ENCODE data around the gene NUDCD3. TPM values are rescaled to one million over a fixed set of nuclear protein-coding genes. Genes with fewer than 3 reads are reported as not detected.

The NUDCD3 gene
- total RNA-seq, 1 experiment from 2014 or later: 117 TPM

DNA sequence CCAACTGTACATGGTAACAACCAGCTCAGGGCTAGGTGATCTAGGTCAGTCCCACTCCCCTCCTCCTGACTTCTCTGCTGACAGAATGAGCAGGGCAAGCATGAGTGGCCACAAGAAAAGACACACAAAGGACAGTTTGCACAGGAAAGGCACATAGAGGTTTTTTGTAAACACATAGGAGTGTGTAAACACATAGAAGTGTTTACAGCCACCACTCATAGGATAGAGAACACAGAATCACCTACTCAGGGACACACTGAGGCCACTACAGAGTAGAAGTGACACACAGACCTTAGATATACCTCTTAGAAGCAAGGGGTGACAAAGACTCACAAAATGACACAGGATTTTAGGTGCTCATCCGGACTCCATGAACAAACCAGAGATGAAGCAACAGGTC, 19.0 kb downstream of the NUDCD3 start:
- Histone ChIP-seq H3K27ac (ENCODE audit: low read length) (no peak overlapping the region), H3K4me3 (ENCODE audit: low read depth in 2 of 2, low read length in 2 of 2) (no peak overlapping the region), H3K4me1 (ENCODE audit: control insufficient read depth, insufficient read depth, low read length) (peaks cover 10% of the 10 kb centered on the region), H3K27me3 (ENCODE audit: control insufficient read depth, insufficient read depth, low read length) (no peaks in the 10 kb centered on the region), H3K36me3 (ENCODE audit: control insufficient read depth, insufficient read depth, low read length) (peaks cover 20% of the 10 kb centered on the region), H3K9me3 (ENCODE audit: control insufficient read depth, insufficient read depth, low read depth, low read length) (no peaks in the 10 kb centered on the region)
- in situ Hi-C loops (cut with HindIII; ENCODE audit: low pct_unique_long_range_greater_than_20kb, low sequenced_read_pairs): no loop called here
- TF ChIP-seq TCF7L2 (IDR thresholded peaks at IDR 0.05; ENCODE audit: low read depth, low read length) (no peak), POLR2AphosphoS5 (IDR thresholded peaks at IDR 0.05; ENCODE audit: low read depth, low read length) (no peak), SIN3A (IDR thresholded peaks at IDR 0.05; ENCODE audit: borderline replicate concordance, insufficient read depth, low read depth, low read length) (no peak)
- TF ChIP-seq, protein P1, sequence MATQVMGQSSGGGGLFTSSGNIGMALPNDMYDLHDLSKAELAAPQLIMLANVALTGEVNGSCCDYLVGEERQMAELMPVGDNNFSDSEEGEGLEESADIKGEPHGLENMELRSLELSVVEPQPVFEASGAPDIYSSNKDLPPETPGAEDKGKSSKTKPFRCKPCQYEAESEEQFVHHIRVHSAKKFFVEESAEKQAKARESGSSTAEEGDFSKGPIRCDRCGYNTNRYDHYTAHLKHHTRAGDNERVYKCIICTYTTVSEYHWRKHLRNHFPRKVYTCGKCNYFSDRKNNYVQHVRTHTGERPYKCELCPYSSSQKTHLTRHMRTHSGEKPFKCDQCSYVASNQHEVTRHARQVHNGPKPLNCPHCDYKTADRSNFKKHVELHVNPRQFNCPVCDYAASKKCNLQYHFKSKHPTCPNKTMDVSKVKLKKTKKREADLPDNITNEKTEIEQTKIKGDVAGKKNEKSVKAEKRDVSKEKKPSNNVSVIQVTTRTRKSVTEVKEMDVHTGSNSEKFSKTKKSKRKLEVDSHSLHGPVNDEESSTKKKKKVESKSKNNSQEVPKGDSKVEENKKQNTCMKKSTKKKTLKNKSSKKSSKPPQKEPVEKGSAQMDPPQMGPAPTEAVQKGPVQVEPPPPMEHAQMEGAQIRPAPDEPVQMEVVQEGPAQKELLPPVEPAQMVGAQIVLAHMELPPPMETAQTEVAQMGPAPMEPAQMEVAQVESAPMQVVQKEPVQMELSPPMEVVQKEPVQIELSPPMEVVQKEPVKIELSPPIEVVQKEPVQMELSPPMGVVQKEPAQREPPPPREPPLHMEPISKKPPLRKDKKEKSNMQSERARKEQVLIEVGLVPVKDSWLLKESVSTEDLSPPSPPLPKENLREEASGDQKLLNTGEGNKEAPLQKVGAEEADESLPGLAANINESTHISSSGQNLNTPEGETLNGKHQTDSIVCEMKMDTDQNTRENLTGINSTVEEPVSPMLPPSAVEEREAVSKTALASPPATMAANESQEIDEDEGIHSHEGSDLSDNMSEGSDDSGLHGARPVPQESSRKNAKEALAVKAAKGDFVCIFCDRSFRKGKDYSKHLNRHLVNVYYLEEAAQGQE (IDR thresholded peaks at IDR 0.05; ENCODE audit: insufficient read depth in 1 of 2, low read depth in 2 of 2, low read length in 1 of 2): no peak
- TF ChIP-seq, protein P2, sequence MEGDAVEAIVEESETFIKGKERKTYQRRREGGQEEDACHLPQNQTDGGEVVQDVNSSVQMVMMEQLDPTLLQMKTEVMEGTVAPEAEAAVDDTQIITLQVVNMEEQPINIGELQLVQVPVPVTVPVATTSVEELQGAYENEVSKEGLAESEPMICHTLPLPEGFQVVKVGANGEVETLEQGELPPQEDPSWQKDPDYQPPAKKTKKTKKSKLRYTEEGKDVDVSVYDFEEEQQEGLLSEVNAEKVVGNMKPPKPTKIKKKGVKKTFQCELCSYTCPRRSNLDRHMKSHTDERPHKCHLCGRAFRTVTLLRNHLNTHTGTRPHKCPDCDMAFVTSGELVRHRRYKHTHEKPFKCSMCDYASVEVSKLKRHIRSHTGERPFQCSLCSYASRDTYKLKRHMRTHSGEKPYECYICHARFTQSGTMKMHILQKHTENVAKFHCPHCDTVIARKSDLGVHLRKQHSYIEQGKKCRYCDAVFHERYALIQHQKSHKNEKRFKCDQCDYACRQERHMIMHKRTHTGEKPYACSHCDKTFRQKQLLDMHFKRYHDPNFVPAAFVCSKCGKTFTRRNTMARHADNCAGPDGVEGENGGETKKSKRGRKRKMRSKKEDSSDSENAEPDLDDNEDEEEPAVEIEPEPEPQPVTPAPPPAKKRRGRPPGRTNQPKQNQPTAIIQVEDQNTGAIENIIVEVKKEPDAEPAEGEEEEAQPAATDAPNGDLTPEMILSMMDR (IDR thresholded peaks at IDR 0.05): no peak
- ATAC-seq: no peak
- DNase-seq (ENCODE audit: low read depth, low spot score): no peak
- ChIA-PET CTCF (no interaction called here), POLR2A (no interaction called here)
- BruUV-seq (replicated peaks): no TSS peak
- intact Hi-C loops (cut with micrococcal nuclease; ENCODE audit: unreplicated experiment): no loop called here

DNA sequence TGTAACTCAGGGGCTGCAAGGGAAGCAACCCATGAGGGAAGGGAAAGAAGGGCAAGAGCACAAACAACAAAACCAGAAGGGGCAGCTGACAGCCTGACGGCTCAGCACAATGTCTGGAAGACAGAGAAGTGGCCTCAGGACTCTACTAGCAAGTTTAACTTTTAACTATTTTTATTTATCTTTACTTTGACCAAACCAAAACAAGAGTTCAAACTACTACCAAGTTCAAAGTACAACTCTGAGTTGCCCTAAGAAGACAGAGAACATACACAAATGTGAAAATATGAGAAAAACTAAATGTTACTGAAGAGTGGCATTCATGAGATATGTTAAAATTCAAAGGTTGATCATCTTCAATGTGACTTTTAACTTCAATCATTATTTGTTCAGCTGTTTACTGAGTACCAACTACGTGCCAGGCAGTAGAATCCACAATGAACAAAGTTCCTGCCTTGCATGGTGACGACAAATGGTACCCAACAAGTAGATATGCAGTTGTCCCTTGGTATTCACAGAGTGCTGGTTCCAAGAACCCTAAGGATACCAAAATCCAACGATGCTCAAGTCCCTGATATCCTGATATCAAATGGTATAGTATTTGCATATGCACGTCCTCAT, 19.7 kb downstream of the NUDCD3 start:
- intact Hi-C loops (cut with micrococcal nuclease; ENCODE audit: unreplicated experiment) (no loop called here), in situ Hi-C loops (cut with HindIII; ENCODE audit: low pct_unique_long_range_greater_than_20kb, low sequenced_read_pairs) (no loop called here)
- Histone ChIP-seq H3K27ac (ENCODE audit: low read length) (no peak overlapping the region), H3K4me3 (ENCODE audit: low read depth in 2 of 2, low read length in 2 of 2) (no peak overlapping the region), H3K27me3 (ENCODE audit: control insufficient read depth, insufficient read depth, low read length) (no peaks in the 10 kb centered on the region), H3K36me3 (ENCODE audit: control insufficient read depth, insufficient read depth, low read length) (peaks cover 19% of the 10 kb centered on the region), H3K9me3 (ENCODE audit: control insufficient read depth, insufficient read depth, low read depth, low read length) (no peaks in the 10 kb centered on the region), H3K4me1 (ENCODE audit: control insufficient read depth, insufficient read depth, low read length) (peaks cover 10% of the 10 kb centered on the region)
- no TSS peak for BruUV-seq (replicated peaks)
- POLR2A ChIA-PET: no interaction called here
- DNase-seq (ENCODE audit: low read depth, low spot score) (no peak), ATAC-seq (no peak)
- CTCF ChIA-PET: no interaction called here
- TF ChIP-seq TCF7L2 (IDR thresholded peaks at IDR 0.05; ENCODE audit: low read depth, low read length) (no peak), POLR2AphosphoS5 (IDR thresholded peaks at IDR 0.05; ENCODE audit: low read depth, low read length) (no peak), SIN3A (IDR thresholded peaks at IDR 0.05; ENCODE audit: borderline replicate concordance, insufficient read depth, low read depth, low read length) (no peak)
- TF ChIP-seq, protein P2 (IDR thresholded peaks at IDR 0.05): no peak
- TF ChIP-seq, protein P1 (IDR thresholded peaks at IDR 0.05; ENCODE audit: insufficient read depth in 1 of 2, low read depth in 2 of 2, low read length in 1 of 2): no peak
